Activated CD4-positive, CD25-positive, alpha-beta regulatory T cell treated with anti-CD3 and anti-CD28 coated beads, Interleukin-2, amount 50 U/mL, for 72 hours (primary cell): ENCODE results near the gene CCDC85A.

ENCODE experiments used
- DNase-seq: peaks from one replicate; pipeline ENCODE4 v3.0.0; 2021

CCDC85A gene

DNA sequence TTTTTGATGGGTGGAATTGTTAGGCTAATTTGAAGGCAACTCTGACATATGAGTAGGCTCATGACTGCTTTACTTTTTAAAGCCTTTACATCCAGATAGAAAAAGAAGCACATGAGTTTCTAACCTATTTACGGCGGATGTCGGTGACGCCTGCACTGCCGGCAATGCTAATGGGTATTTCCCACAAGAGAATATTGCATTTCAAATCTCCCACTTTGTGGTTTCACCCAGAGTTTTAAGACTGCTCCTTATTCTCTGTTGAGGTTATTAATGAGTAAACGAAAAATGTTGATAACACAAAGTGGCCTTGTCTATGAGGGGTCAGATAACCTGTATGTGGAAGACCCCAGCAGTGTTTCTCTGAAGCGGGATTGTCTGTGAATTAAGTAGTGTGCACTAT lies 14.0 kb downstream of the CCDC85A start:
- no peak for DNase-seq

DNA sequence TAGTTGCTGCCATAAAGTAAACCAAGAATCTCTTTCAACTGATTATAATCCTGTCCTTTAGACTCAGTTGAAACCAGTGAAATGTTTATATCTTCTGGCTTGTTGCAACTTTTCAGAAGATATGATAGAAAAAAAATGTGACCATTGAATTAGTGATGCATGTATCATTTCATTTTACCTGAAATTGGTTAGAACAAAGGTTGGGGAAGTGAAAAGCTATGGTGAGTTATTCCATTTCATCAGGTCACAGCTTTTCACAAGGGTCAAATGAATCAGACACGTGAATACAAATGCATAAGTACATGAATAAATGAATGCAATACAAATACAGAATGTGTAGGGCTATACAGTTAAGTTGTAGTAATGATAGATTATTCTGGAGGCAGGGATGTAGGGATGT lies 15.1 kb downstream of the CCDC85A start:
- DNase-seq: no peak

DNA sequence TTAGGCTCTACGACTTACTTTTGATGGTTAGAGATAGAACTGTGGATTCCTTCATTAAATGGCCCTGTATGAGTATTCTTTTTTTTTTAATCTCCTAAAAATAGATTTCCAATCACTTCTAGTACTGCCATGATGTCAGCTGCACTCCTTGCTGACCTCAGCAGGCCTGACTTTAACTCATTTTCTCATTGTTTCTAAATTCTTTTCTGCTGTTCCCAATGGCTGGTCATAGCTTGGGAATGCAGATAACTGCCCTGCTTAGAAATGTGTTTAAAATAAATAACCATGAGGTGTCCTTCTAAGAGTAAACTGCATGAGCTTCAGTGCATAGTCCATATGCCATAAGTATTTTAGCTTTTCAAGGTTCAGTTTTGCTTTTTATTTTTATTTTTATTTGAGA lies 15.7 kb downstream of the CCDC85A start:
- DNase-seq: no peak

DNA sequence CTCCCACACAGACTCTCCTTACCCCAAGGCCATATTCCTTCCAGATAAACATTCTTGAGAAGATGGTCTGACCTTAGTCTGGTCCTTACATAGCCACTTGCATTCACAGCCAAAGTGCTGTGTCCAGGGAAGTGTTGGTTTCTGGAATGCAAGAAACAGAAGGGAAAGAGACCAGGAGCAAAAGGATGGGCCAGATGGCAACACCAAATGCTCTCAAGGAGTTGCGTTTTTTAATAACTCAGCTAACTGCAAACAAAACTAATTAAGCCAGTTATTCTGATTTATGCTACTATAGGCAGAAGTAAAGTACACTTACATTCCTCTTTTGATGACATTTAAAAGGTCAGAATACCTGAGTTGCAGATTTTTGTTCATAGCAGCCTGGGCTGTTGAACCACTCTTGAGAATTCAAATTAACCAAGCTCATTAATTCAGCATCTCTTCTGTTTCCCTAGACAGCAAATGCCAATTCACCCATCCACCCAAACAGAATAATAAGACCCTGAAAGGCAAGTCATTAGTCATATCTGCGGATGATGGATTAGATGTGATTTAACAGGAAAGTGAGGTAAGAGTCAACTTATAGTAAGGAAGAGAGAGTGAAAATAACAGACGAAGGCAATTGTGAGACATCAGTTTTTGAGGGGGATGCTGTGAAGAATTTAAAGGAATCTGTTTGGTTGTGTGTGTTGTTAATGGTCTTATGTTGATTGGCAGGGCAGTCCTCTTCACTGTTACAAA lies 18.8 kb downstream of the CCDC85A start:
- no peak for DNase-seq

DNA sequence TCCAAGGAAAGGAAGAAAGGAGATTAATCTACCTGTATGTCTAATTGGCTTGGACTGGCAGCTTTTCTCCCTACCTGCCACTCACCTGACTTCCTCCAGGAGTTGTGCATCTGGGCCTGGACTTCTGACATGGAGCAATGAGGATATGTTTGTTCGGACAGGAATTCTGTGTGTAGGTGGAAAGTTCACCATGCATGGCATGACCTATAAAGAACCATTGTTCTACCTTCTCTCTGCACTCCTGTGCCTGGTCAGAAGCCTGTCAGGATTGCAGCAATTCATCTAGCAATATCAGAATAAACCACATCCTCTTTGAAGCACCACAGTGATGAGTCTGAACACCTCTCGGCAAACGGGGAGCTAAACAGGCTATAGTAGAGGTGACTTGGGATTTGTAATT lies 20.8 kb downstream of the CCDC85A start:
- no peak for DNase-seq

DNA sequence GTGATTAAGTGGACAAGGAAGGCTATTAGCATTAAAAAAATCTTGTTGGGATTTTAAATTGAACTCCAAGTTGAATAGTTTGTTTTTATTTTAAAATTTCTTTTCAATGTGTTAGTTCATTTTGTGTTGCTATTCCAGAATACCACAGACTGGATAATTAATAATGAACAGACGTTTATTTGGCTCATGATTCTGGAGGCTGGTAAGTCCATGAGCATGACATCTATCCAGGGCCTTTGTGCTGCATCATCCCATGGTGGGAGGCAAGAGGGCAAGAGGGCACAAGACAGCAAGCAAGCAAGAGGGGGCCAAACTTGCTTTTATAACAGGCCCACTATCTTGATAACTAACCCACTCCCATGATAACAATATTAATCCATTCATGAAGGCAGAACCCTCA lies 22.5 kb downstream of the CCDC85A start:
- no peak for DNase-seq

DNA sequence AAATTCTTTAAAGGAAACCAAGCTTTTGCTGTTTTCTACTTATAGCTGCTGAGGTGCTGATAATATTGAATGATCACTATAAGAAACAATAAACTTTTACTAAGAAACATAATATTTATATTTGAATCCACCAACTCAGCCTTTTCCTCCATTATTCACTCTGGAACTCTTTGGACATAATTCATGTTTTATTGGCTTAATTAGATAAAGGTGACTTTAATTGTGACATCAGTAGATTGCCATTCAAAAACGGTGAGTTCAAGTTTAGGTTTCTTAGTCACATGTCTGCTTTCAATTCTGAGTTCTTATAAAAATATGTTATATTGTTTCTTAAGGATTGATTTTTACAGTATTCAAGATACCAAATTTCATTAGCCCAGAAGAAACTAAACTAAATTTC lies 24.0 kb downstream of the CCDC85A start:
- DNase-seq: no peak

DNA sequence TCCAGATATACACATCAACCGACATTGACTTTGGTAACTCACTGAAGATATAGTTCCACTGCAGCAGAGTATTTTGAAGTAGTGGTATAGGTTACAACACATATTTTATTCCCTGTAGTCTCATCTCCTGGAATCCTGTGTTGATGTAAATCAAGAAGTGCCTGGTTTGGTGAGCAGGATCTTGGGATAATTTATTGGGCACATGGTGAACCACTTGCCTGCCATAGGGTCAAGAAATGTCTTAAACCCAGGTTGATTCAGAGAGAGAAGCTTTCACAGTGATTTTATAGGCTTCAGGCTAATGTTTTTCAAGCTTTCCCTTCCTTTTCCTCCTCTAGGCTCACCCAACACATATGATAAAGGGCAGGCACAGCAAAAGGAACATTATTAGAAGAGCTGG lies 24.6 kb downstream of the CCDC85A start:
- no peak for DNase-seq

DNA sequence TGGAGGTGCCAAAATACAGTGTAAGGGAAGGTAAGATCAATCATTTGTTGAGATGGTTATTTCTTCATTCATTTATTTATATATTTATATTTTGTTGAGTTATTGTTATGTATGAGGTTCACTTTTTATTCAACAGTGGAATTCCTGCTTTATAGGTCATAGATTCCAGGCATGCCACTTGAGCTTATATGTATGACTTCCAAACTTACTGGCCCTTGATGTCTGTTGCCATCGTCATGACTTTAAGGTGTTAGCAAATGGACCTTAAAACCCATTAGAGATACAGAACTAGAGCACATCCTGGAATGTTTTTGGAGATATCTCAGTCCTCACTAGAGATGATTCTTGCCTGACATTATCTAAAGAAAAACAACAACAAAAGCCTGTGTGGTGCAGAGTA lies 25.9 kb downstream of the CCDC85A start:
- DNase-seq: no peak

DNA sequence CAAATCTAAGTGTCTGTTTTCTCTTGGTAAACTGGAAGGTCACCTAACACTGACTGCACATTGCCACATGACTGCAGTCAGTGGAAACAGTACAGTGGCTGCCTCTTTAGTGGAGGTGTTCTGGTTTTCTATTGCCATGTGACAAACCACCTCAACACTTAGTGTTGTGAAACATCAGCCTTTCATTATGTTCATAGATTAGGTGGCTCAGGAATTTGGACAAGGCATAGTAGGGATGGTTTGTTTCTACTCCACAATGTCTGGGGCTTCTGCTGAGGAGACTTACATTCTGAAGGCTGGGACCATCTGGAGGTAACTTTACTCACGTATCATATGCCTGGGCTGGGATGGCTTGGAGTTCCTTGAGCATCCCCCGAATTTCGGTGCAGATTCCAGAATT lies 26.5 kb downstream of the CCDC85A start:
- no peak for DNase-seq

DNA sequence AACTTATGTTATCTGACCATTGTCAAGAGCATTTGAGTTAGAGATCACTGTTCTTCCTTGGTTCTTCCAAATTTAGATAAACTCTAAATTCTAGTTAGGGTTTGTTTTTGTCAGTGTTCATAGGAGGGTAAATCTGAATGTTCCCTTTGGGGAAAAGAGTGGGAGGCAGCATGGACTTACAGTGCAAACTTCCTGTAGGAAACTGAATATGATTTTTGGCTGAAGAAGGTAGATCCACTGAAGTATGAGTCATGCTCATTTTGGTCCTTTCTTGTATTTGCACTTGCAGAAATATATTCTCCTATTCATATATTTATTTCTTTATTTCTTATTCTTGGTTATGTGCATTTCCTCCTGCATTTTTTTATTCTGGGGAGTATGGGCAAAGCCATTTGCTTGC lies 27.3 kb downstream of the CCDC85A start:
- no peak for DNase-seq

DNA sequence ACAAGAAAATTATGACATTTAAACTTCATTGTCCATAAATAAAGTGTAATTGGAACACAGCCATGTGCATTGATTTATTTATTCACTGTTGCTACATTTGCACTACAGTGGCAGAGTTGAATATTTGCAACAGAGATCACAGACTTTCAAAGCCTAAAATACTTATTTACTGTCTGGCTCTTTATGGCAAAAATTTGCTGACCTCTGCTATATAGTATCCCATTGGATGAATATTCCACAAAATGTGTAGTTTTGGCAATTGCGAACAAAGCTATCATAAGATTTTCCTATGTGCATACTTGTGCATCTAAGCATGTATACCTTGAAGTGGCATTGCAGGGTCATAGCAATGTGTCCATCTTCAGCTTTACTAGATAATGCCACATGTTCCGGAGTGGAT lies 32.1 kb downstream of the CCDC85A start:
- no peak for DNase-seq

DNA sequence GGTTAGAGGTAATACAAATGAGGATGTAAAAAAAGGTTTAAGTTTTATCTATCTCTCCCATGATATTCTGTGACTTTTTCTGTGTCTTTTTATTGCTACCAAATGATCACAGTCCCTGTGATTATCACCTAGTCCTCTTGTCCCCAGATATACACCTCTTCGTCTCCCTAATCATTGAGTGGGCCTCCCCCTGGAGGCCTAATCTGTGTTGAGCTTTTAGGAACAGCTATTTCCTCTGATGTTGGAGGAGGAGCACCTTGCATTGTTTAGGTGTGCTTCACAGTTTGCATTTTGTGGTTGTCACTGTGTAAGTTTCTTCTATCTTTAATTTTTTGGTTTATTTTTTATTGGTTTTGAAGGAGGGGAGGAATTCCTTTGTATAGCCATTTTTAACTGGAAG lies 33.3 kb downstream of the CCDC85A start:
- DNase-seq: no peak

DNA sequence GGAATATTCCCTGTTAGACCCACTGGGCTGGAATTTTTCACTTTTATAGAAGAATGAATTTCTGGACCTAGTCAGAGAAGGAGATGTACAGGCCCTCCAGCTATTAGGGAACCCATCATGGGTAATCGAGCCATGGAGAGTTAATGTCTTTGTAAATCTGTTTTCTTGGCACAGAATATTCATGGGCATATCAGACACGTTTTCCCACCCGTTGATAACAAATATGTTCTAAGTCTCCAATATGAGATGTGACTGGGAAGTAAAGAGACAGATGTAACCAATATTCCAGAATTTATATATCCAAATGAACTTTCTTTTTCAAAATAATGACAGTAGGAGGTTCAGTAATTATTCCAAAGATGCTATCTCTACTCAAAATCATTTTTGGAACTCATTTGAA lies 38.7 kb downstream of the CCDC85A start:
- DNase-seq: no peak

DNA sequence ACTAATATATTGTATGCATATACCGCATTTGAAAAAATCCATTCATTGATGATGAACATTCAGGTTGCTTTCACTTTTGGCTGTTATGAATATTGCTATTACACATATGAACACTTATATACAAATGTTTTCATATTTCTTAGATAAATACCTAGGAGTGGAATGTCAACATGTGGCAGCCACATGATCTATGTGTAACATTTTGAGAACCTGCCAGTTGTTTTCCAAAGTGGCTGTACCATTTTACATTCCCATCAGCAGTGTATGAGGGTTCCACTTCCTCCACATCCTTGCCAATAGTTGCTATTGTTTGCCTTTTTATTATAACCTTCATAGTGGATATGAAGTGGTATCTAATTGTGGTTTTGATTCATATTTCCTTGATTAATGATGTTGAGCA lies 40.5 kb downstream of the CCDC85A start:
- DNase-seq: no peak

DNA sequence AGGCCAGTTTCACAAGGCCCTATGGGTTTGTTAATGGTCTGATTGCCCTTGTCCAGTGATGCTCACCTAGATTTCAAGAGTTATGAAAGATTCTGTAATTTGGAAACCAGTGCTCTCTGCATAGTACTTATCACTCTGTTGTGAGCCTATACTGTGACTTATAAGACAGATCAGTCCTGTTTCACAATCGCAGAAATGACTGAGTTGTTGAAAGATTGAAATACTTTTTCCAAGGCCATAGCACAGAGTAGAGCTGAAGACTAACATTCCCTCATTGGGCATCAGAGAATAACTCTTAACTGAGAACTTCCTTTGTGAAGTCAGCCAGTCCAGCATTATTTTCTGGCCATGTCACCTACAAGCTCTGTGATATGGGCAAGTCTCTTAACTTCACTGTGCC lies 44.0 kb downstream of the CCDC85A start:
- no peak for DNase-seq

DNA sequence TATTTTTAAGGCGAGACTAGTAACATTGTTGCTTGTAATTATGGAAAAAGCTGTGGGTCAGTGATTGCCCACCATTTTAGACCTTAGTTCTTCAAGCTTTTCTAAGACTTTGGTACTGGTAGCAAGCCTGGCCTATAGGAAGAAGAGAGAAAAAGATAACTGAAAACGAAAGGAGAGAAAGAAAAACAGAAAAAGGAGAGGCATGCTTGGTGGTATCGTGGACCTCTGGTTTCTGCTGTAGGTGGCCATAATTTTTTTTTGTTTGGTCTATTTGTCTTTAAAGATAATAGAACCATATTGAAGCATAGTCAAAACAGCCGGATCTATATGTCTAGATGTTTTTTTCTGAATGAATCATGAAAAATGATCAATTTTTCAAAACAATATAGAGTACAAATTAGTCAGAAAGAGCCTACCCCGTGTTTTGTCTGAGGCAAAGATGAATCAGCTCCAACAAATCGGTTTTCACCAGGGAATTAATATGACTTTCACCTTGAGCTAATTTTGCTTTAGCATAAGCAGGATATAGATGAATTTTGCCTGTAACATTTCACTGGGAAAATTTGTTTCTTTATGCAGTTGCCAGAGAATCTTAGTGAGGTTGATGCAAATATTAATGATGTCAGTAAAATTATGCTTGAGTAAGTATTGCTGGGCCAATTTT lies 45.7 kb downstream of the CCDC85A start:
- DNase-seq: no peak

DNA sequence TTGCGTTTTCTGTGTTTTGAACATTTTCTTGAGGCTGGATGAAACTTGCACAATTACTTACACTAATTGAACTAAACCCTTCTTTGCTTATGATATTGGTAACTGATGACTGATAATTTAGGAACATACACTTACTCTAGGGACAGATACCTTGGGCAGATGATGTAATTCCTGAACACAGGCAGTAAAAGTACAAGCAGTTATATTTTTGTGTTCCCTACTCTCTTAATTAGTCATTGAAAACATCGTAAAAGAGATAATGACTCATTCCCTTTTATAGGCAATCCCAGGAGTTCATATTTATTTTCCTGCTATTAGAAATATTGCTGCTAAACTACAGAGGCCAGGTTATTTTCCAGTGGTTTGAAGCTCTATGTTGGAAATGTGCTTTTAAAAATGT lies 46.4 kb downstream of the CCDC85A start:
- no peak for DNase-seq

DNA sequence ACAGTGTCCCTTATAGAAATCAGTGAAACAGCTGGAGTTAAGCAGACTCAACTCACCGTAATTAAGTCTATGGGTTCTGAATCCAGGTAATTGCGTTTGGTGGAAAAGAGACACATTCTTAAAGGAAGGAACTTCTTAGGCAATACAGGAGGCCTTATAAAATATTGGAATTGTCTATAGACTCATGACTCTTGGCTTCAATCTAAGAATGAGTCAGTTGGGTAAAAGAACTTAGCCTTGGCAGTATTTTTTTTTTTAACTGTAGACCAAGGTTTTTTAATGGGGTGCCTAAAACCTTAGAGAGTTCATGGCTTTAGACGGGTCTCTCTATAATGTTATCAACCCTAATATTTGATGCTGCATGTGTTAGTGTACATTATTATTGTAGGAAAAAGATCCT lies 47.6 kb downstream of the CCDC85A start:
- no peak for DNase-seq

DNA sequence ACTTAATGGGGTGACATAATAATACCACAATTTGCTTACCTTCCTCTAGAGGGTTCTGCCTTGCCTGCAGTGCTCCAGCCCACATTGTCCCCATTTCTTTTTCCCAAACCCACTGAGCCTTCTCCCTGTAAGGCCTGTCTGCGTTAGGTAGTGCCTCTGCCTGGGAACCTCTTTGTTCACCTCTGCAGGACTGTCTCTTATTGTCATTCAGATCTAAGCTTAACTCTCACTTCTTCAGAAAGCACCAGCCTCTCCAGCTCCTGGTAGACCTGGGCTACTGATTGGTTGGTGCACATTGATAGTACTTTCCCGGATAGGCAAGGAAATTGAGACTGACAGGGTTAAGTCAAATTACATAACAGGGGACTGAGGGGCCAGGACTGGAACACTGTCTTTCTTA lies 49.1 kb downstream of the CCDC85A start:
- DNase-seq: no peak

DNA sequence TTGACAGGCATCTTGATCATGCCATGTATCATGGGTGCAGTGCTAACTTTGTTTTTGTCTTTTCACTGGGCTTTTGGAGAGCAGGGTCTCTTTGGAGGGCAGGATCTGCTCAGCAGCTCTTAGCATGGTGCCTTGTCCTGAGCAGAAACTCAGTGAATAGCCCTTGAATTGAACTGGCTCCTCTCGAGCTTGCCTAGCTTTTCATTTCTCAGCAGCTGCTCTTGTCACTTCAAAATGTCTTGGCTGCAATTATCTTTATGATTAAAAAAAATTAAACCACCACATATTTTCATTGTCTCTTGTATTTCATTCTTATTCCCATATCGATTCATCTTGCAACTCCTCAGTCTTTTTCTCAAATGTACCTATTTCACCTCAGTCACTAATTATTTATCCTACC lies 50.5 kb downstream of the CCDC85A start:
- DNase-seq: no peak

DNA sequence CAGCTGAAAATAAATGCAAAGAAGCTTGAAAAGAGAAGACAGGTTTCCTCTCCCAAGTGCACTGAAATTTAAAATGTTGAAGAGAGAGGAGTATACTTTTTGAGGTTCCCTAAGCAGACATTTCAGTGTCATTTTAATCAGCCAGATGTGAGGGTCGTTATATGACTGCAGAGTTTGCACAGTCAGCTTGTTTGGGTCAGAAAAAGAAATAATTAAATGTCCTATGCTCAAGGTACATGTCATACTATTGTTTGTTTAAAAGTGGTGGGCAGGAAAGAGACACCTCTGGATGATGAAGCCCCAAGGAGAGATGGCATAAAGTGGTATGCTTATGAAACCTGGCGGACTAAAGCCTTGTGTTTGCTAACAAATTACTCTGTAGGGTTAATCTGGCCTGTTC lies 55.2 kb downstream of the CCDC85A start:
- no peak for DNase-seq

DNA sequence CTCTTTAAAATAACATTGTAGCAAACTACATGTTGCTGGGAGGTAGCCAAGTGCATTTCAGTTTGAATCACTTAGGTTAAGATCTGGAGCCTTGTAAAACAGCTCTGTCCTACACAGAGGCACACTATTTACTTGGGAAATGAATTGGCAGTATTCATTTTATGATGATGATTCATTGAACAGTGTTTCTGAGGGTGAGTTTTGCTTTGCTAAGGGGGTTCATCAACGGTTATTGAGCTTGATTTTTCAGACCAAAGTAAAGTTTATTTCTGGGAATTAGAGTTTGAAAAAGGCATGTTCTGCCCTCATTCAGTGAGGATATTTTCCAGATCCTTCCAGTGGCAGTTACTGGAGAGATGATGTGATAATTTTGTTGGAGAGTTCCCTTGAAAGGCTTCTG lies 55.6 kb downstream of the CCDC85A start:
- DNase-seq: no peak

DNA sequence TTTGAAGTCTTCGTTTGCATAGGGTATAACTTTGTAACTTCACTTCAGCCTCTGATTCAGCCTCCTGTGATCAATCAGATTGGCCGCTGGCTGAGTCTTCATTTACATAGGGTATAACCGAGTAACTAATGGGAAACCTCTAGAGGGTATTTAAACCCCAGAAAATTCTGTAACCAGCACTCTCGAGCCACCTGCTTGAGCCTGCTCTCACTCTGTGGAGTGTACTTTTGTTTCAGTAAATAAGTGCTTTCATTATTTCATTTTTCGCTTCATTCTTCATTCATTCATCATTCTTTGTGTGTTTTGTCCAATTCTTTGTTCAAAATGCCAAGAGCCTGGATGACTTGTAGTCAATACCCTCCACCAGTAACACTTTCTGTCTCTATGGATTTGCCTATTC lies 56.4 kb downstream of the CCDC85A start:
- no peak for DNase-seq

DNA sequence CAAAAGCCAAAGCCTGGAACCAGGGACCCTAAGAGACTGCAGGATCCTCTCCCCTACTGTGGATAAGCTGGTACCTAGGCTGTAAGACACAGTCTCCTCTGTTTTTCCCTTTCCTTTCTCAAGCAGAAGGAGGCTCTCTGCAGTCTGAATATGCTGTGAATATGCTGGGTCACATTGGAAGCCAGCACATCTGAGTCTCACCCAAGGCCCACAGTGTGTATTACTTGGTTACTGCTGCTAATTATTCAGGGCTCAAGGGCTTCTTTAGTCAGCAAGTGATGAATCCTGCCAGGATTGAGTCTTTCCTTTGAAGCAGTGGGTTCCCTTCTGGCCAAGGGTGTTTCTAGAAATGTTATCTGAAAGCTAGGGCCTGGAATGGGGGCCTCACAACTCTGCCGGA lies 60.7 kb downstream of the CCDC85A start:
- no peak for DNase-seq
